HG03039 (cell line): Measurements from ENCODE around the gene SYNE1.

Experiments used
- ATAC-seq: cut with Tn5 transposase; IDR thresholded peaks from one replicate; pipeline ENCODE4 v1.9.1; 2021; ENCODE audit warnings: mild to moderate bottlenecking, moderate library complexity; ENCODE audit not compliant: unreplicated experiment

The SYNE1 gene

DNA sequence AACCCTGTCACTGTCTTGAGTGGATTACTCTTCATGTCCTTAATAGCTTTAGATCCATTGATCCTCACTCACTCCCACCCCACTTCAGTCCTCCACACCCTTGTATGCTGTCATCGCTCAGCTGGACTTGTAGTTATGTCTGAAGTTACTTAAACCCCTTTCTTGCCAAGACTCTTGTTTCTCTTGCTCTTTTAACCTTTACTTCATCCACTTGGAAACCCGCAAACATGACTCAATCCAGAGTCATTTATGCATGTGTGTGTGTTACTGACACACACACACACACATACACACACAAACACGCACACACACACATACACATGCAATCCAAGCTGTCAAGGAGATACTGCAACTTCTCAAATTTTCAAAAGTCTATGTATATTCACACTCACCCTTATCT, 341.8 kb downstream of the SYNE1 start:
- ATAC-seq = no peak

DNA sequence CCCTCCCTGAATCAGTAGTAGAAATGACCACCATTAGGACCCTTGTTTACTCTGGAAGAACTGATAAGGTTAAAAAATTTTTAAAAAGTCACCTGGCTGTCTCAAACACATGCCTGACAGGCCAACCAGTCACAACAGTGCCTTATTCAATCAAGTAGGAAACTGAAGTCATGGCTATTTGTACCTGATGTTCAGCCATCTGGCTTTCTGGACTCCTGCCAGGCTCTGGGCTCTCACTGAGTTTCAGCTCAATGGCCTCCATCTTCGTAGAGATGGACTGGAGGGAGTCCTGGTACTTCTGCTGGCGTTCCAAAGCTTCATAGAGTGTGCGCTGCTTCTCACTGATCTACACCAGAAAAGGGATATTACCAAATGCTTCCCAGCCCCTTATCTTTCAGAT, 343.8 kb downstream of the SYNE1 start:
- no peak for ATAC-seq

- no peak for ATAC-seq
Measured at GRCh38 chr6:152292555-152292954, 344.6 kb downstream of the SYNE1 start.

DNA sequence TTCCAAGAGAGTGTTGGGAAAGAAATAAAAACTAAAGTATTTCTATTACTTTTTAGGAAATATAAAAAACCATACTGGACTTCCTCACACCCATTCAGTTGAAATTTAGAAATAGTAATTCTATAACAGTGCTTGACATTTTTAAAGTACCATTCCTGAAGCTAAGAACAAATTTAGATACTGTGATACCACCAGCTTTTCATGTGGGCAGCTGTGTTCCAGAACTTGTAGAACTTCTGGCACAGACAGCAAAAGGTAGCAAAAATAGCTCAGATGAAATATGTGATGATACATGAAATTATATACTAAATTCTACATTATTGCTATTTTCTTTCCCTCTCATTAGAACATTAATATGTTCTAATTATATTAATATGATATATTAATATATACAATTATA, 346.5 kb downstream of the SYNE1 start:
- ATAC-seq = no peak

- no peak for ATAC-seq
Measured at GRCh38 chr6:152277826-152278329, 359.3 kb downstream of the SYNE1 start.

DNA sequence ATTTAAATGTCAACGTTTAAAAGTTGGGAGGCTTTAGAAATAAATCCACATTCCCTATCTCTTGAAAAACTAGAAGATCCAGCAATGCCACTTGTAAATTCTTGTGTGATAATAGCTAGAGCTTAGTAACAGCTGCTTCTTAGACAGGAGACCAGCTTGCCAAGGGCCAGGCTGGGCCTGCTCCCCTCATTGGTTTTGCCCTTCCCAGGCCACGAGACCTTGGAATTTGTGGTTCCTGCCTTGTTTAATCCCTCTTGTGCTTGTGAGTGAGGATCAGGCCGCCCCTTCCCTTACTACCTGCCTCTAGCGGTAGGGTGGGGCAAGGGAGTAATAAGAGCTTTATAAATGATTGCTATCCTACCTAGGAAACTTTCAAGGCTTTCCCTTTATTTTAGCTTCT, 363.5 kb downstream of the SYNE1 start:
- no peak for ATAC-seq

GRCh38 chr6:152273002-152273401, 364.2 kb downstream of the SYNE1 start:
- no peak for ATAC-seq

DNA sequence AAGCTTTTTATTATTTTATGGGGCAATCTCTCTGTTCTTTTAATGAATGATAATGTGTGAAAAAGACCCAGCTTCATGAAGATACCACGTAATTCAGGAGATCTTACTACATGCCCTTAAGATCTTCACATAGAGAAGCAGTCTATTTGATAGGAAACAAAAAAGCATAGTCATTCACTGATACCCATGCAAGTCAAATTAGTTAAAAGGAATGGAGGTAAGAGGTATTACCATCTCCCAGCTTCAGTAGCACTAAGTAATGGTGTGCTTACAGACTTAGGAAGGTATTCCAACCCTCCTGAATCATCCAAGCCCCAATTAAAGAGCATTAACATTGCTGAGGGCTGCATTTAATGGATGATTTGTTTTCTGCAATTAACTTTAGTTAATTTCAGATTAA, 364.7 kb downstream of the SYNE1 start:
- ATAC-seq = no peak

GRCh38 chr6:152271776-152272464, 365.2 kb downstream of the SYNE1 start:
- no peak for ATAC-seq

- no peak for ATAC-seq
Measured at GRCh38 chr6:152270301-152270925, 366.7 kb downstream of the SYNE1 start.

DNA sequence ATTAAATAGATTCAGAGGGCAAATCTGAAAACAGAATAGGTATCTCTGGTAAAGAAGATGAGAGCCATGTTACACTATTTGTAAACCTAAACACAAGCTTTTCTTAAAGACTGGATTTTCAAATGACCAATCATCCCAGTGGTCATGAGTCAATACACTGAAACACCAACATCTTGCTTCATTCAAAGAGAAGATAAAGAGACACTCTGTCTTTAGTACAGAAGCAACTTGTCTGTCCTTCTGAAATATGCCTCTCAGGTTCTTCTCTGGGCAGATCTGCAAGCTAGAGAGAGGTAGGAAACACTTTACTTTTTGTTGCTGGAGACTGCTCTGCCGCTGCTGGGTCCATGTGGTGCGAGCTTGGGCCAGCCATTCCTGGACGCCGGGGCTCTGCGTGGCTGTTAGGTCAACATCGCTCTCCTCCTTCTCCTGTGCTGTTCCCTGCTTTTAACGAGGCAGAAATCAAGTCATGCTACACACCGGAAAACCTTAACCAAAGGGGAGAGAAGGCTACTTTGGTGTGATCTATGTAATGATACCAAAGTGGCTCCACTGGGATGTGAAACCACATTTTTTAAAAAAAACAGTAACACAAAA, 368.2 kb downstream of the SYNE1 start:
- ATAC-seq = no peak

DNA sequence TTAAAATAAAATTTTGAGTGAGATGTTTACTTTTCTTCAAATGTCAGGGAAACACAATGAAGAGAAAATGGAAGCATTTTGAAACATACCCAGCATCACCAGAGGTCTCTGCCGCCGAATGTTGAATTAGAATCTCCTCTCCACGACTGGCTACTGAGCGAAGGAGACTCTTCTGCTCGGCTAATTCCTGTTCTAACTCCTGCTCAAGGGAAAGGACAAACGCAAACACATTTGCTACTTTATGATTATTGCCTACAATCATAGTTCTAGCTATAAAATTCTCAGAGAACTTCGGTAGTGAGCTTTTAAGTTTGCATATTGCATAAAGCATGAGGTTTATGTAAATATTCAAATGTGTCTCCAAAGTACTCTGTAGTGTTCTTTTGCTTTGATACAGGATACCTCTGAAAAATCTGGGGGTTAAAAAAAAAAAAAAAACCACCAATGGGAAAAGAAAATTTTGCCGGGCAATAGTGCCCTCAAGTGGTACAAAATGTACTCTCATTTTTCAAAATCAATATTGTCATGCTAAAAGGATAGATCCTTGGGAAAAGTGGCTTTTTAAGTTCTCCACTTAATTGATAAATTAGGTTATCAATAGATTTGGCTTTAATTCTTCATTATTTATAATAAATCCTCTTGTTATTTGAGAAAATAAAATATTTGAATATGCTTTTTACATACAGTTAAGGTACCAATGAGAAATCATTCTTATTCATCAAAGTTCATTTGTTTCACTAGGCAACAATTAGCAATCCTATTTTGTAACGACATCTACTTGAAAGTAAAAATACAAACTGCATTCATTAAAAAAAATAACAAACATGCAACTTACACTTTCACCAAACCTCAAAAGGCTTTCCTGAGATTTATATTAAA, 369.0 kb downstream of the SYNE1 start:
- ATAC-seq = no peak

- no peak for ATAC-seq
Measured at GRCh38 chr6:152265651-152266050, 371.5 kb downstream of the SYNE1 start.

DNA sequence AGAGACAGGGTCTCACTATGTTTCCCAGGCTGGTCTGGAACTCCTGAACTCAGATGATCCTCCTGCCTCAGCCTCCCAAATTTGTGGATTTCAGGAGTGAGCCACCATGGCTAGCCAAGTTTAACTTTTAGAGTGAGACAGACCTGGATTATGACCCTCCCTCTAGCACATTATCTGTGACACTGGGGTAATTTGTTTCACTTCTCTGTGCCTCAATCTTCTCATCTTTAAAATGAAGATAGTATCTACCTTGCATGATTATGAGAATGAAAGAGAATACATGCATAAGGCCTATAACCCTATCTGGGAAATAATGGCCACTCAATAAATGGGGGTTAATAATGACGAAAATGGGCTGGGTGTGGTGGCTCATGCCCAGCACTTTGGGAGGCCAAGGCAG, 373.6 kb downstream of the SYNE1 start:
- no peak for ATAC-seq

DNA sequence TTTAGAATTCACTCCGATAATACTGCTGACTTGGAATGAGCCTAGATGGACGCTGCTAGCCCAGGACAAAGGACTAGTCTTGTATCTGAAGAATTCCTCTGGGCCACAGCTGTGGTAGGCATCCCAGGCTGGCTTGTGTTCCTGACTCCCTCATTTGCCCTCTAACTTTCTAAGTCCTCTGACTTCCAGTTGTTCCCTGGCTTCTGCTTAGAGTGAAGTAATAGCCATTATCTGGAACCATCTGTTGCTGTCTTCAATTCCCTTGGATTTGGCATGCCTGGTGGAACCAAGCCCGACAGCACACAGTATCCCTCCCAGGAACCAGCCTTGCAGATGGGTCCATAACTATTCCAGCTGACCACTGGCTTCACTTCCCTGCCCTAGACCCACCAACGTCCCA, 376.0 kb downstream of the SYNE1 start:
- ATAC-seq = no peak

DNA sequence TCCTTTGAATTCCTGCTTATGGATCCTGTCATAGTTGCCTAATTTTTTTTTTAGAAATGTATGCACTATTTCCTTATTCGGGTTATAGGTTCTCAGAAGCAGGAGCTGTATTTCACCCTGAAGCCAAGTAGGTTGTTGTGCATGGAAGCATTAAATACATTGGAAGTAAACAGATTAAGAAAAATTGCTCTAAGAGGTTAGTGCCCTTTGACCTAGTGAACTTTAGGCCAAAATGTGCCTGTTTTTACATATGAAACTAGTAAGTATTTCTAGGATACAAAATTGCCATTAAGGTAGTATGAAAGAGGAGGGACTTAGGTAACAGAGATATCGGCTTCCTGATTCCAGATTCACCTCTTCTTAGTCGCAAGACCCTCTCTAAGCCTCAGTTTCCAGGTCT, 377.9 kb downstream of the SYNE1 start:
- ATAC-seq = no peak

DNA sequence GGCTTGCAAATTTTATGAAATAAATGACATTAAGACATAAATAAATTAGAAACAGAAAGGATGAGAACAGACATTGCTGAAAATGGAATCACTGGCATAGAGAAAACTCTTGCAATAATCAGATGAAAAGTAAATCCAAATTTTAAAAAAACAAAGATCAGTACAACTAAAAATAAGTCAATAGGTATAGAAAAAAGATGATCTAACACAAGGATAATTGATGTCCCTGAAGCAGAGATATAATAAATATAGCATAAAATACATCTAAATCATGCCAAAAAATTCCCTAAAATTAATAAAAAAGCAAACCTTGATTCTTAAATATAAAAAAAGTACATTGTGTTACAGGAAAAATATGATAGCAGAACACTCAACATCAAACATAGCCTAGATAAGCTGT, 379.6 kb downstream of the SYNE1 start:
- no peak for ATAC-seq

GRCh38 chr6:152250127-152250526, 387.0 kb downstream of the SYNE1 start:
- no peak for ATAC-seq

DNA sequence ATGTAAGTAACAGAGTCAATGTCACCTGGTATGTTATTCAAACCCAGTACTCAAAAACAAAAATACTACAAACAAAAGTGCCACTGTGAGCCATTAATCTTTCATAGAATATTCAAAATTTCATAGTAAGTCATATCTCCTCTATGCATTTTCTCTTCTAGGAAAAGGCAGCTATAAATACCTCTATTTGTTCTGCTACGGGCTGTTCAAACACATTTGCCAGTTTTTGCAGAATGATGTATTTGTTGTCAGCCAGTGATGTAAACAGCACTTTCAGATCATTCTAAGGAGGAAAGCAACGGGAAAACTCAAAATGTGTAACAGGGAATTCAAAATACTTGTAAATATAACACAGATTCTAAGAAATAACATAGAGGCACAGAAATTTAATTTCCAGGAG, 388.2 kb downstream of the SYNE1 start:
- ATAC-seq = no peak

- ATAC-seq = no peak
Measured at GRCh38 chr6:152246554-152247337, 390.4 kb downstream of the SYNE1 start.
